Measurements from ENCODE around the gene RNASE4.

DNA sequence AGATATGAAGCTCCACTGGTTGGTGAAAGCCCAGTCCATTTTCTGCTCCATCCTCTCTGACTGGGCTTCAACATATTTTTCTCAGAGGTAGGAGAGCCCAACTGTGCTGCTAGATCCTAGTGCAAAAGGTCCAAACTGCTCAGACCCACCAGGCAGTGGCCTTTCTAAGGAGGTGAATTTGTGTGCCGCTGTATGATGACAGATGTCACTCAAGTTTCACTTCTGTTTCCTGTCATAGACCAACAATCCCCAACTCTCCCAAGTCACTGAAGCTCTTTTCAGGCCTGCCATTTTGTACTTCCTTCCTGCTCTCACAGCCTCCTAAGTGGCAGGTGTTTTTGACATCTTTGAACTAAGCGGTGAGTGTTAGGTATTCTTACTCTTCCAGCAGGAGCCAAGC lies 16.4 kb upstream of the RNASE4 start:
- TF ChIP-seq CTCF (conservative IDR thresholded peaks at IDR 0.05; ENCODE audit: low read depth, low read length) (no peak), EZH2 (IDR thresholded peaks at IDR 0.05; ENCODE audit: low read length, unreplicated experiment) (no peak), EZH2phosphoT487 (IDR thresholded peaks at IDR 0.05; ENCODE audit: borderline replicate concordance, low read length) (no peak)

Data from PC-3 (cell line).